GM12878 (cell line): ENCODE results near the gene PPP2R5C. TPM values are rescaled to one million over a fixed set of nuclear protein-coding genes. Genes with fewer than 3 reads are reported as not detected.
A peak's percentile ranks its signal among the peaks of the same experiment; 100 is the strongest.

Experiments used
- BMI1 ChIP-seq: fragments of 450-650 bp; IDR thresholded peaks from 2 replicates; pipeline ENCODE4 v1.6.1; 2016; ENCODE audit warnings: mild to moderate bottlenecking, moderate library complexity, borderline replicate concordance
- CBX3 ChIP-seq: fragments of 200-600 bp; sonication (generic); IDR thresholded peaks from 2 replicates; pipeline ENCODE4 v1.6.1; 2016; ENCODE audit warnings: low read depth, borderline replicate concordance
- FOS ChIP-seq: IDR thresholded peaks from 3 replicates; pipeline ENCODE4 v1.6.1; 2011; ENCODE audit warnings: borderline replicate concordance; ENCODE audit not compliant: insufficient read length; ENCODE audit errors: extremely low read depth
- FOXK2 ChIP-seq: fragments of 450-650 bp; IDR thresholded peaks from 2 replicates; pipeline ENCODE4 v1.6.1; 2017; ENCODE audit warnings: mild to moderate bottlenecking, moderate library complexity
- GABPA ChIP-seq: IDR thresholded peaks from 2 replicates; pipeline ENCODE4 v1.6.1; 2014; ENCODE audit warnings: antibody characterized with exemption, low read depth, mild to moderate bottlenecking, inconsistent platforms
- HCFC1 ChIP-seq: fragments of 150-350 bp; IDR thresholded peaks from 2 replicates; pipeline ENCODE4 v1.6.1; 2014; ENCODE audit warnings: low read length
- HDAC2 ChIP-seq: fragments of 200-600 bp; sonication (generic); IDR thresholded peaks from 2 replicates; pipeline ENCODE4 v1.6.1; 2017
- JUND ChIP-seq: IDR thresholded peaks from 2 replicates; pipeline ENCODE4 v1.6.1; 2012; ENCODE audit warnings: low read depth, mild to moderate bottlenecking, low read length, improper control_type of control experiment, moderate library complexity
- KDM1A ChIP-seq: fragments of 200-600 bp; sonication (generic); IDR thresholded peaks from 2 replicates; pipeline ENCODE4 v1.6.1; 2016; ENCODE audit warnings: borderline replicate concordance
- KLF5 ChIP-seq: fragments of 450-650 bp; IDR thresholded peaks from 2 replicates; pipeline ENCODE4 v1.6.1; 2014; ENCODE audit warnings: mild to moderate bottlenecking; ENCODE audit not compliant: partially characterized antibody
- MXI1 ChIP-seq: fragments of 150-350 bp; IDR thresholded peaks from 2 replicates; pipeline ENCODE4 v1.6.1; 2011; ENCODE audit warnings: low read depth, mild to moderate bottlenecking, inconsistent platforms, low read length, improper control_type of control experiment
- PKNOX1 ChIP-seq: fragments of 450-650 bp; IDR thresholded peaks from 2 replicates; pipeline ENCODE4 v1.6.1; 2016; ENCODE audit warnings: mild to moderate bottlenecking
- PML ChIP-seq: IDR thresholded peaks from 2 replicates; pipeline ENCODE4 v1.6.1; 2012; ENCODE audit warnings: low read length, inconsistent platforms
- RBBP5 ChIP-seq: fragments of 200-600 bp; sonication (generic); conservative IDR thresholded peaks from 2 replicates; pipeline ENCODE4 v1.6.1; 2016
- RCOR1 ChIP-seq: conservative IDR thresholded peaks from 2 replicates; pipeline ENCODE4 v1.6.1; 2012; ENCODE audit warnings: low read depth, low read length, improper control_type of control experiment
- RELB ChIP-seq: fragments of 450-650 bp; IDR thresholded peaks from 2 replicates; pipeline ENCODE4 v1.6.1; 2017; ENCODE audit warnings: low read depth, mild to moderate bottlenecking, moderate library complexity
- REST ChIP-seq: IDR thresholded peaks from 2 replicates; pipeline ENCODE4 v1.6.1; 2012; ENCODE audit warnings: mild to moderate bottlenecking, low read depth, low read length
- SP1 ChIP-seq: IDR thresholded peaks from one replicate; pipeline ENCODE4 v1.6.1; 2011; ENCODE audit warnings: low read depth, low read length
- SREBF2 ChIP-seq: IDR thresholded peaks from 2 replicates; pipeline ENCODE4 v1.6.1; 2012; ENCODE audit warnings: mild to moderate bottlenecking, low read length
- TCF7 ChIP-seq: IDR thresholded peaks from 2 replicates; pipeline ENCODE4 v1.6.1; 2014; ENCODE audit warnings: antibody characterized with exemption, borderline replicate concordance
- WRNIP1 ChIP-seq: IDR thresholded peaks from 2 replicates; pipeline ENCODE4 v1.6.1; 2011; ENCODE audit warnings: low read depth, low read length, improper control_type of control experiment, borderline replicate concordance
- polyA plus RNA-seq, 11 experiments: library from polyadenylated mRNA; depleted of rRNA in 4 of 11; unstranded in 6 of 11; stranded (reverse) in 5 of 11; fragments of >200 nt; fragmentation: Nextera tagmentation in 4 of 11; fragmentation: Illumina TruSeq in 1 of 11; extraction: Ambion mirVana in 4 of 11; extraction: Trizol in 1 of 11; gene quantifications; 1 replicate in 1 of 11; 2 replicates in 10 of 11; pipeline versions ENCODE4 v1.2.1 to v1.2.3, GENCODE V29; 2011 to 2016; ENCODE audit warnings: inconsistent platforms in 2 of 11, missing spikeins in 2 of 11, low read depth in 1 of 11
- total RNA-seq, 4 experiments: library from RNA; depleted of rRNA in 3 of 4; stranded (reverse); fragments of >200 nt in 3 of 4; fragmentation: Illumina TruSeq in 1 of 4; extraction: Trizol in 1 of 4; gene quantifications; 2 replicates each; pipeline versions ENCODE4 v1.2.1 to v1.2.3, GENCODE V29; 2013 to 2021

PPP2R5C gene
- total and polyA plus RNA-seq, 10 of the 15 experiments (the other 5 are each of a cell fraction or from before 2014, with no cell fraction given): 106 to 199 (median 144) TPM

- no peak for TF ChIP-seq RCOR1
- no peak for TF ChIP-seq HCFC1
- no peak for TF ChIP-seq RELB
- TF ChIP-seq CBX3: no peak
- no peak for TF ChIP-seq WRNIP1
- no peak for TF ChIP-seq BMI1
- TF ChIP-seq PML: no peak
- TF ChIP-seq SP1: no peak
- TF ChIP-seq KLF5: no peak
- TF ChIP-seq RBBP5: no peak
- no peak for TF ChIP-seq JUND
- TF ChIP-seq SREBF2: no peak
- TF ChIP-seq FOS: no peak
- 0 out of 2 replicates have a peak, but pooled peaks have one; percentile 8 for TF ChIP-seq GABPA
- no peak for TF ChIP-seq KDM1A
- TF ChIP-seq HDAC2: no peak
- TF ChIP-seq TCF7: no peak
- no peak for TF ChIP-seq MXI1
- TF ChIP-seq PKNOX1: no peak
- TF ChIP-seq REST: no peak
- no peak for TF ChIP-seq FOXK2
These were observed 30.1 kb upstream of the PPP2R5C start (continued) for GRCh38 chr14:101731187-101732080.
